ENCODE measurements around the gene SEC23A.
A peak's percentile ranks its signal among the peaks of the same experiment; 100 is the strongest.
"Not testable (repeated sequence)": the region's sequence is repeated elsewhere in the genome, so short reads cannot be mapped to it uniquely, and the experiment has no call there.

Gene SEC23A

DNA sequence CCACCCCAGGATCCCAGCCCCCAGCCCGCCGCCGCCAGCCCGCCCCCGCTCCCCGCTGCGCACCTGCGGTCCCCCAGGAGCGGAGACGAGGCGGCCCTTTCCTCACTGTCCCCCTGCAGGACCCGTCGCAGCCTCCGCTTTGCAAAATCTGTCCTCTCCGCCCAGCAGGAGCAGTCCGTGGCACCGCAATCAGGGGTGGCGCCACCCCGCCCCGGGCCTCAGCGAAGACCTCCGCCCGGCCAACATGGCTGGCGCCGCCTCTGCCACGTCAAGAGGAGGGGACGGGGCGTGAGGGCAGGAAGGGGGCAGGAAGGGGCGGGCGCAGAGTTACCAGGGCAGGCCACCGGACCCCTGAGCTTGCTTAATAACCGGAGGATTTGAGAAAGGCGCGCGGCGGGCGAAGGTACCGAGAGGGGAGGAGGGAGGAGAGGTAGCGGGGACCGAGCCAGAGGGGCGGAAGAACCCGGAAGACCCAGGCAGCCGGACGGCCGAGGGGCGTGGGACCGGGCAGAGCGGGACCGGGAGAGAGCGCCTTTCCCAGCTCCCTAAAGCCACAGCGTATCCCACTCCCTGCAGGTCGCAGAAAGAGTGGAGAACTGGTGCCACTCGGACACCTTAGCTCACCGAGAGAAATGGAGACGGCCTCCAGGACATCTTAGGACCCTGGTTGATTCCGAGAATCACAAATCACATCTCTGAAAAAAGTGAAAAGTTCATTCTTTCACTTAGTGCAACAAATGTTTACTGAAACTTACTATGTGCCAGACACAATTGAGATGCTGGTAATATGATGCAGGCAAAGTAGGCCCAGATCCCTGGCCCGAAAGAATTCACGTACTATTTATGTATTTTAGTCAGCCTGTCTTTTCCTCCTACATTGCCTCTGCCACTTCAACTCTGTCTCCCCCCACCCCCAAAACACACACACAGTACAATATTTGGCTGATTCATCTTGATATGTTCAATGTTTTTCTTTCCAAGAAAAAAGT is at the start of gene SEC23A:
SEC23A (minus strand) TSS at position 267 of the 989 bp plus-strand sequence. CDS start 7,117 bp downstream, outside the sequence.
- peak; percentile 96 to 97 for DNase-seq

DNA sequence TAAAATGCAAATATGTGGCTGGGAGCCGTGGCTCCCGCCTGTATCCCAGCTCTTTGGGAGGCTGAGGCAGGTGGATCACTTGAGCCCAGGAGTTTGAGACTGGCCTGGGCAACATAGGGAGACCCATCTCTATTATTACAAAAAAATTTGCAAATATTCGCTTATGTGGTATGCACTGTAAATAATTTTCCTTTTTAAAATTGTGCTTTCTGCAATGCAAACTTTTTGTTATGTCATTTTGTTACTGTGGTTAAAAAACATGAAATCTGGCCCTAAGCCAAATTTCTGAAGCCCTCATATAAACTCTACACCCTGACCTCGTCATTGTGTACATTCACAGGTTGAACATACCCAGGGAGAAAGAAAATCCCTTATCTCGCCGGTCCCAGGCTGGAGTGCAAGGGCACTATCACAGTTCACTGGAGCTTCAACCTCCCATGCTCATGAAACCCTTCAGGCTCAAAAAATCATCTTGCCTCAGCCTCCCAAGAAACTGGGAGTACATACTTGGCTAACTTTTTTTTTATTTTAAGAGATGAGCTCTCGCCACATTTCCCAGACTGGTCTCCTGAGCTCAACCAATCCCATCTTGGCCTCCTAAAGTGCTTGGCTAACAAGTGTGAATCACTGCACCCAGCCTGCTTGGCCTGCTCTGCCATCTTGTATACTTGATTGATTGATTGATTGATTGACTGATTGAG is 42.4 kb upstream of the SEC23A start:
- DNase-seq, result no peak

DNA sequence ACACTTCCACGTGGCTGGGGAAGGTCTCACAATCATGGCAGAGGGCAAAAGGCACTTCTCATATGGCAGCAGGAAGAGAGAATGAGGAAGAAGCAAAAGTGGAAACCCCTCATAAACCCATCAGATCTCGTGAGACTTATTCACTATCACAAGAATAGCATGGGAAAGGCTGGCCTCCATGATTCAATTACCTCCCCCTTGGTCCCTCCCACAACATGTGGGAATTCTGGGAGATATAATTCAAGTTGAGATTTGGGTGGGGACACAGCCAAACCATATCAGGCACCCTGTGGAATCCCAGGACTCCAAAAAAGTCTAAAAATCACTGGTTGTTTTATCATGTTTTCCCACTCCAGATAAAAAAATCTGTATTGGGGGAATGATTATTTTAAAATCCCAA is 40.2 kb upstream of the SEC23A start:
- DNase-seq, result not testable (repeated sequence)

DNA sequence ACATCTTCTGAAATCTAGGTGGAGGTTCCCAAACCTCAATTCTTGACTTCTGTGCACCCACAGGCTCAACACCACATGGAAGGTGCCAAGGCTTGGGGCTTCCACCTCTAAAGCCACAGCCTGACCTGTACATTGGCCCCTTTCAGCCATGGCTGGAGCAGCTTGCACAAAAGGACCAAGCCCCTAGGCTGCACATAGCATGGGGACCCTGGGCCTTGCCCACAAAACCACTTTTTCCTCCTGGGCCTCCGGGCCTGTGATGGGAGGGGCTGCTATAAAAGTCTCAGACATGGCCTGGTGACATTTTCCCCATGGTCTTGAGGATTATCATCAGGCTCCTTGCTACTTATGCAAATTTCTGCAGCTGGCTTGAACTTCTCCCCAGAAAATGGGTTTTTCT is 38.6 kb upstream of the SEC23A start:
- DNase-seq, result not testable (repeated sequence)

DNA sequence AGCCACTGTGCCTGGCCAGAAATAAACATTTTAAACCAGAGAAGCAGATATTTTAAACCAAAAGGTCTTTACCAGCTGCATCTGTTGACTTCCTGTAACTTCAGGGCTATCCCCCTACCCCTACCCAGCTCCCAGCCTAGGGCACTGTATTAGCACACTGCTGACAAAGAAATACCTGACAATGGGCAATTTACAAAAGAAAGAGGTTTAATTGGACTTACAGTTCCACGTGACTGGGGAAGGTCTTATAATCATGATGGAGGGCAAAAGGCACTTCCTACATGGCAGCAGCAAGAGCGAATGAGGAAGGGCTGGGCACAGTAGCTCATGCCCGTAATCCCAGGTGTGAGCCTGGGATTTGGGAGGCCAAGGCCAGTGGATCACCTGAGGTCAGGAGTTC is 37.1 kb upstream of the SEC23A start:
- DNase-seq, result no peak

DNA sequence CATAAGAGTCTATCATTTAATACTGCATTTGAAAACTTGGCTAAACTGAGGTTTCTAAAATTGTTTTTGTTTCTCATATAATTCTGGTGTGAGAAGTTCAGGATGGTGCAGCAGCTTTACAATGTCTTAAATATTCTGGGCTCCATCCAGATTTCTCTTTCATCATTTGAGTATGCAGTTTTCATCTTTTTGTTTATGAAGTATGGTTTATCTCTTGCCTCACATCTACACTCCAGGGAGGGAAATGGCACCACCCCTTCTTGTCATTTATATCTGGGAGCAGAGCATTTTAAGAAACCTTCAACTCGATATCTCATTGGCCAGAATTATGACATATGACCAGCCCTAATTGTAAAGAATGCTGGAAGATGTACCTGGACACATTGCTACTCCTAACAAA is 35.4 kb upstream of the SEC23A start:
- no peak for DNase-seq

DNA sequence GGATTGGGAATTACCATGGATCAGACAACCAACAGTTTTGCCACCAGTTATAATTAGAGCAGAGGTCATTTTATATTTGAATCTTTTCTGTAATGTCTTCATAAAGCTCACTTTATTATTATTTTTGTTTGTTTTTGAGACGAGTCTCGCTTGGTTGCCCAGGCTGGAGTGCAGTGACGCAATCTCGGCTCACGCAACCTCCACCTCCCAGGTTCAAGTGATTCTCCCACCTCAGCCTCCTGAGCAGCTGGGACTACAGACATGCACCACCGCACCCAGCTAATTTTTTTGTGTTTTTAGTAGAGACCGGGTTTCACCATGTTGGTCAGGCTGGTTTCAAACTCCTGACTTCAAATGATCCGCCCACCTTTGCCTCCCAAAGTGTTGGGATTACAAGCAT is 34.8 kb upstream of the SEC23A start:
- not testable (repeated sequence) for DNase-seq

DNA sequence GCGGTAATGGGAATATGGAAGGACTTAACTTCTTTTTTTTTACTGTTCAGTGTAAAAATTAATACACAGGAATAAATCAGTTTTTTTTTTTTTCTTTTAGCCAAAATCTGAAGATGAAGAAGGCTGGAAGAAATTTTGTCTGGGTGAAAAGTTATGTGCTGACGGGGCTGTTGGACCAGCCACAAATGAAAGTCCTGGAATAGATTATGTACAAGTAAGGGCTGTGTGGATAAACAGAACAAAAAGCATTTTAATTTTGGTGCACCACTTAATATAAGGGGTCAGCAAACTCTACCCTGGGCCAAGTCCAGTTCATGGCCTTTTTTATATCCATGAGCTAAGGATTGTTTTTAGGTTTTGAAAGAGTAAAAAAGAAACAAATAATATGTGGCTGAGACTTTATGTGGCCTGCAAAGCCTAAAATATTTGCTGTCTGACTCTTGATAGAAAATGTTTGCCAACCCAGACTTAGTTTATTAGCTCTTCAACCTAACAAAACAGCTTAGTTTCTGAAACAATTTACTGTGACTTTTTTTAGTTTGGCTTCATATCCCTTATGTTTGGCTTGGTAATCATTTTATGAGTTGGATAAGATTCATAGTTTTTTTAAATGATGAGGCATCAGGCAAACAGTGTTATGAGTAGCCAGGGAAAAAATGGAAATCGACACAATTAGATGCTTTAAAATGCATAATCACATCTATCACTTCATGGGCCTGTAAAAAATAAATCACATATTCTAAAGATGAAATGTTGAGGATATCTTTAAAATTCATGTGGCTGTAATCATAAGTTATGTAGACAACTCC is 19.5 kb upstream of the SEC23A start:
- no peak for DNase-seq

DNA sequence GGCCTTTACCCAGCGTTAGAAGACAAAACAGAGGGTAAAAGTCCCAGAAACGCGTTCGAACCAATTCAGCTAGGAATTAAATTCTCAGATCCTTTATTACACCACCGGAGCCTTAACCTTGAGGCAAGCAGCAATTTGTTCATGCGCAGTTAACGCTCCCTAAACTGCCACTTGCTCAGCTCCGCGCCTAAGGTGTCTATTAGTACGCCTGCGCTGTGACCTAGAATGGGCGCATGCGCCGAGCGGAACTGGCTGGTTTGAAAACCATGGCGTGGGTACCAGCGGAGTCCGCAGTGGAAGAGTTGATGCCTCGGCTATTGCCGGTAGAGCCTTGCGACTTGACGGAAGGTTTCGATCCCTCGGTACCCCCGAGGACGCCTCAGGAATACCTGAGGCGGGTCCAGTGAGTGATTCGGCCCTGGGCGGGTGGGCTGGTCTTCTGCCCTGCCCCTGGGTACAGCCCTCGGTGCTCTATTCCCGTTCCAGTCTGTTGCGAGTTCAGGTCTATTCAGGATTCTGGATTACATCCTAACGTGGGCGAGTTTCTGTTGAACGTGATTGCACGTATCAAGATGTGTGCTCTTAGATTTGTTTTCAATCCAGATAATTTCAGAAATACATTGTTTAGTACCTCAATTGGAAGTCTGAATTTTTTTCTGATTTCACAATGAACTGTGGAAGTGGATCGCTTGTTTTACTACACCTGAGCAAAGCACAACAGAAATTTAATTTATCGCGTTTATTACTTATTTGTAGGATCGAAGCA is 11.2 kb upstream of the SEC23A start, which contains the start of gene GEMIN2:
GEMIN2 (plus strand) TSS at position 251 of the 766 bp plus-strand sequence; CDS start at position 267, 16 bp downstream.
- peak; percentile 98 for DNase-seq

DNA sequence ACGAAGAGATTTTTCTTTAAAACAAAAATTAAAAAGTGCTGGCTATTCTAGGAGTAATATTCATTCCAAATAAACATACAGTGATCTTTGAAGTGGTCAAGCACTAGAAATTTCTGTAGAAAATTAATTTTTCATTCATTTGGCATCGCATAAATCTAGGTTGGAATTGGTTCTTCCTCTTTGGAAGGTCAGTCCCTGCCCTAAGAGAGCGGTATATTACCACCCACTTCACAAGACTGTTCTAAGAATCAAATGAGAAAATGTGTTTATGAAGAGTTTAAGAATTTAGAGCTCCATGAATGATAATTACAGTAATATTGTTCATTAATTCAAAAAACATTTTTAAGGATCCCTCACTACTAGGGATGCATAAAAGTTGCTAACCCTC is 10.6 kb upstream of the SEC23A start:
- DNase-seq, result no peak

DNA sequence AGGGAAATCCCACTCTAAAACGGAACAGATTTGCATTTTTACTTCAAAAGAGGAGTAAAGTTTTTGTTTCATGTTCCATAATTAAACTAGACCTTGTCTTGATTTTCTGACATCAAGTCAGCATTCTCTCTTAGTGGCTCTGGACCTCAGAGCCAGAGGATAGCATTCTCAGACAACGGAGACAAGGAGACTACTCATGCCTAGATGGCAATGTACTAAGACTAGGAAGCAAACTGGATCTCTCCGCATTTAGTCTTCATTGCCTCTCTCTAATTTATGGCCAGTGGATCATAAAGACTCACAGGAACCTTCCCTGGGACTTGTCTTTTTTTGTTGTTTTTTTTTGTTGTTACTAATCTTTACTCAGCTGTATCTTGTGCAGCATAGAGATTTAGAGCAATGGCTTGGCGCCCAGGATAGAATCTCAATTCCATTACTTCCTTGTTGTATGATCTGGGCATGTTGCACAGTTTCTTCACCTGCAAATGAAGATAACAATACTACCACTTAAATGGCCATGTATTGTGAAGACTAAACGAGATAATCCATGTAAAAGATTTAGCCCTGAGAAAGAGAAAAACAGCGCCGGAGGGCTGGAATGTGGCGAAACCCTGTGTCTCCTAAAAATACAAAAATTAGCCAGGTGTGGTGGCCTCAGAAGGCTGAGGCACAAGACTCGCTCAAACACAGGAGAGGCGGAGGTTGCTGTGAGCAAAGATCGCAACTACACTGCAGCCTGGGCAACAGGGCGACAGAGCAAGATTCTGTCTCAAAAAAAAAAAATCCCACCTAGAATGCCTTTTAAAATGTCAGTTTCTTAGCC is 7.1 kb upstream of the SEC23A start:
- no peak for DNase-seq

DNA sequence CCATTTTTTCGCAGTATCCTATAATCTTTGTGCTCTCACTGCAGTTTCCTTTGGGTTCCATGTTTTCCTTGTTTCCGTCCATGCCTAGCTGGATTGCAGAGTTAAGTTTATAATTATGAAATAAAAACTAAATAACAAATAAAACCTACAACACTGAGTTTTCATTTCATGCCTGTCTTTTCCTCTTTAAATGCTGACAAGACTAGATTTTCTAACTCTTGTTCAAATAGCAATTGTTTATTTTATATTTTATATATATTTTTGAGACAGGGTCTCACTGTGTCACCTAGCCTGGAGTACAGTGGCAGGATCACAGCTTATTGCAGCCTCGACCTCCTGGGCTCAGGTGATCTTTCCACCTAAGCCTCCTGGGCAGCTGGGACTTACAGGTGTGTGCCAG is 5.8 kb upstream of the SEC23A start:
- DNase-seq, result no peak

DNA sequence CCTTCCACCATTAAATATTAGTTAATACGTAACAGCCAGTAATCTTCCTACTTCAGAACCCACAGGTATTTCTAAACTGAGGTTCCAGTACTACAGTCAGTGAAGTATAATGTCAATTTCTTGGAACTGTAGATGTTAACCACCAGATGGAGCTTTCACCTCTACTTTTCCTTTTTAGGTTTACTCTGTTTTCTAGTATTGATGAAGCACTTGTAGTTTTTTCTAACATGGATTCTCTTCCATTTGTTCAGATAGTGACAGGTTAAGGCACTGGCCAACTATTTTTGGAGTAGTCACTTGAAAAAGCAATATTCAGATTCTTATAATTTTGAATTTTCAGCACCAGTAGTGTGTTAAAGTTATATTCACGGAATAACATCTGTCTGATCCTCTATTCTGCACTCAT is 4.6 kb upstream of the SEC23A start:
- DNase-seq, result peak; percentile 45 to 60

DNA sequence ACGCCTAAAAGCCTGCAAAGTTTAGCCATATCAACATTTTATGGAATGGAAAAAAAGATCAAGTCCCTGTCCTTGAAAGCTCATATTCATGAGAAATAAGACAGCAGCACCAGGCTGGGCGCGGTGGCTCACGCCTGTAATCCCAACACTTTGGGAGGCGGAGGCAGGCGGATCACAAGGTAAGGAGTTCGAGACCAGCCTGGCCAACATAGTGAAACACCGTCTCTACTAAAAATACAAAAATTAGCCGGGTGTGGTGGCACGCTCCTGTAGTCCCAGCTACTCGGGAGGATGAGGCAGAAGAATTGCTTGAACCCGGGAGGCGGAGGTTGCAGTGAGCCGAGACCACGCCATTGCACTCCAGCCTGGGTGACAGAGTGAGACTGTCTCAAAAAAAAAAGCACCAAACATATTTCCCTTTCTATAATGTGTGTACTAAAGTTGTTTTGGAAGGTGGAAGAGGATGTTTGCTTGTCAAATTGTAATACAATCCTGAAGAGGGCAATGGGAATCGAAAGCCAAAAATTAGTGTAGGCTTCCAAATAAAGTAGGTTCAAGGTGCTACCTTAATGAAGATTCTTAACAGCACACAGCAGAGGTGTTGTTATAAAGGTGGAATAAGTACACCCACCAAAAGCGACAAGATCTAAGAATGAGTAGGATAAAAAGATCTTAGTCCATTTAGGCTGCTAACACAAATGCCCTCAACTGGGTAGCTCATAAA is 1.2 kb upstream of the SEC23A start:
- DNase-seq, result not testable (repeated sequence)

DNA sequence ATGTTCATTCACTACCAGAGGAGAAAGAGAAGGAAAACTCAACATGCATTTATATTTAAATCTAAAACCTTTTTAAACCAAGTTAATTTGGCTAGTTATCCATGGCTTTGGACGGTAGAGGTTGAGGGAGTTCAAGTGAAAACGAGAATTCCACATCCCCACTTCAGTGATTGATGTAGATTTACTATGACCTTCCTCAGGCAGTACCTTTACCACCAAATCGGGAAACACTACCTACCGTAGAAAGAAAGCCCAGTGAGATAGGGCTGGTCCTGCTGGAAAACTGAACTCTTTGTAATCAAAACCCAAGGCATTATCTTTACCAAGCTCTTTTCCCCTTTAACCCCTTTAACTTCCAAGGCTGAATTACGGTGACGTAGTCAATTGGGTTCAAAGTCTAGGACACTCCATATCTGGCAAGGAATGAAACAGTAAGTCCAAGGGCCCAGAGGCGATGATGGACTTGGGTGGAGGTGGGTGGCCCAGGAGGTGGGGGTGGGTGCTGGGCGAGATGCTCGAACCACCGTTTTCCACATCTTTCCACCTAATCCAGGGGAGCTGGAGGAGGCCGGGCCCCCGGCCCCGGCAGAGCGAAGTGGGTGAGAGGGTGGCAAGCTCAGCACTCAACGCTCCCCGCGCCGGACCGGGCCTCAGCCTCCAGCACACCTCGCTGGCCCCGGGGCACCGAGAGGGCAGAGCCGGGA is 618 bp downstream of the SEC23A start:
- DNase-seq, result peak in 1 of 2 experiments; percentile 40

DNA sequence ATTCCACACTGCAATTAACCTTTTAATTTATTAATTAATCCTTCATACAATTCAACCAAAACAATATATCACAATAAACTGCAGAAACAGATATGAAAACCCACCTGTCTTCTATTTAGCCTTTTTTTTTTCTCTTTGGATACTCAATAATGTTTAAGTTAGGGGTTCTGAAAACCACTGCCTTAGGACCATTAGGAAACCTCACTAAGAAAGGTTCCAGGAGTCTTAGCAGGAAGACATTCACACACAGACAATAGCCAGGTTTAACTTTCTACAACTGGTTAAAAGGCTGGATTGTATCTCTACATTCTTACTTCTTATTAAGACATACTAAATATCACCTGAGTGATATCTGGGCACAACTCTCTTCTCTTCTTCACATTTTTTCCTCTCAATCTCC is 3.3 kb downstream of the SEC23A start:
- no peak for DNase-seq

DNA sequence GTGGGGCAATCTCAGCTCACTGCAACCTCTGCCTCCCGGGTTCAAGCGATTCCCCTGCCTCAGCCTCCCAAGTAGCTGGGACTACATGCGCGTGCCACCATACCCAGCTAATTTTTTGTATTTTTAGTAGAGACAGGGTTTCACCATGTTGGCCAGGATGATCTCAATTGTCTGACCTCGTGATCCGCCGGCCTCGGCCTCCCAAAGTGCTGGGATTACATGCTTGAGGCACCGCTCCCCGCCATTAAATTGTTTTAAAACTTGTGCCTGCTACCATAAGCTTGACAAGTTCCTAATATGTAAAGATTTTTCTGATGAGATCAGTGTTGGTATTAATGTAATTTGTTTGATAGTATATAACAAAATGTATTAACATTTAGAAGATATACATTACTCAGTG is 3.8 kb downstream of the SEC23A start:
- DNase-seq, result not testable (repeated sequence)

DNA sequence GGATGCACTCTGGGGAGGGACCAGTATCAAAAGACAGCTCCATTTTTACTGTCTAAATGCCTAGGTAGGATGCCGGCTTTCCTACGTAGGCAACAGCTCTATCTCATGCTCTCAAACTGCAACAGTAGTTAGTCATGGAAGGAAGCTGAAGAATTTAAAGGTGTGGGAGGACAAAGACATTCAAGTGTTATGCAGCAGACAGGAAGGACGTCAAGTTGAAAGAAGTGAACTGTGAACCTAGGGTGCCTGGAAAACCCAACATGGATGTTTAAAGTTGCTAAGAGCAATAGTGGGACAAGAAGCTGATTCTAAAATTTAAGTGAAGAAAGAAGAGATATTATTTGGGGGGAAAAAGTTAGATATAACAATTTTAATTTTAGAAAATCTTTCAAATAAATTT is 5.9 kb downstream of the SEC23A start:
- DNase-seq, result no peak

DNA sequence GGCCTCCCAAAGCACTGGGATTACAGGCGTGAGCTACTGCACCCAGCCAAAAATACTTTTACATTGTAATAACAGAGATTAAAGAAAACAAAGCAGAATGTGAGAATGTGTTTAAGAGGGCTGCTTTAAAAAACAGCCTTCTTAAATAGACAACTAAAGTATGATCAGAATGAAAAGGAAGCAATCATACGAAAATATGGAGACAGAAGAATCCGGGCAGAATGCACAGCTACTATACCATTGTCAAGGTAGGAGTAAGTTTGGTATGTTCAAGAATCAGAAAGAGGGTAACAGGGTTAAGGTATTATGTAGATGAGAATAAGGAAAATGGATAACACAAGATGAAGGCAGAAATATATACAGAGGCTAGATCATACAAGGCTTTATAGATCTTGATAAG is 8.5 kb downstream of the SEC23A start:
- no peak for DNase-seq

DNA sequence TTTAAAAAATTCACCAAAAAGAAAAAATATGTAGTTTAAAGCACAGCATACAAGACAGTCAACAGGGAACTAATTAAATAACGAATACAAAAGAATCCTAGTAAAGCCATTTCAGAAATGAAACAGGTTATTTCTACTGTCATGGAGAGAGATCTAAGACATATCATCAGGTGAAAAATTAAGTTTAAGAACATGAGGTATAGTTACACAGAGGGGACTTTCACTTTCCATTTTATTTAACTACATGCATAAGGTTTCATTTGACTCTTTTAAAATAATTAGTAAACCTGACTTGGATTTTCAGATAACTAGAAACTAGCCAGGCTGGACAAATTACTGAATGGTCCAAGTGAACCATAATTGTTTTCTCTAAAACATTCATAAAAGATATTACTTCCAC is 11.3 kb downstream of the SEC23A start:
- no peak for DNase-seq
